K562 (cell line): ENCODE results near the gene PAFAH1B2. TPM values are rescaled to one million over a fixed set of nuclear protein-coding genes. Genes with fewer than 3 reads are reported as not detected.

ENCODE experiments used
- ATAC-seq: fragments of 200-7000 bp; cut with Tn5 transposase; 3 replicates; pipeline ENCODE4 v1.9.1; 2020; ENCODE audit warnings: moderate library complexity
- BruUV-seq: library from RNA; stranded (reverse); fragments of 400-500 nt; replicated peaks from 2 replicates; lab custom pipeline; 2021; lab: Mats Ljungman, UMichigan
- CTCF ChIA-PET: fragments of 300-600 bp; formaldehyde crosslinking; extraction: SDS; loops from one replicate; lab custom pipeline; 2021; ENCODE audit warnings: low intra/inter-chr PET ratio; lab: Yijun Ruan, JAX
- POLR2A ChIA-PET: fragments of 300-600, 350-650 bp; sonication (Branson Sonifier 250); formaldehyde crosslinking; extraction: SDS; loops from one replicate; lab custom pipeline; 2021; ENCODE audit warnings: antibody characterized with exemption, inconsistent platforms; lab: Yijun Ruan, JAX
- DNase-seq, 4 experiments: peaks; one replicate each; pipeline versions ENCODE4 v3.0.0 to v3.0.0-alpha.2; 2011 to 2018; ENCODE audit warnings: low spot score in 3 of 4, mixed read lengths in 3 of 4; ENCODE audit errors: extremely low read depth in 1 of 4
- FAIRE-seq: peaks from 2 replicates; lab custom pipeline; 2011; peaks lifted over from hg19 to GRCh38; lab: Jason Lieb, UNC
- H2AFZ ChIP-seq: 2 replicates; pipeline ENCODE4 v1.6.0; 2011; ENCODE audit warnings: low read depth, low read length, control low read depth, inconsistent platforms
- H3K27ac ChIP-seq: fragments of 200-600 bp; 3 replicates; pipeline ENCODE4 v1.8.0; 2011; ENCODE audit warnings: low read depth, mild to moderate bottlenecking, control low read depth, inconsistent platforms, low read length, moderate library complexity, mixed read lengths; ENCODE audit errors: extremely low read depth
- H3K27me3 ChIP-seq, 2 experiments: fragments of 300-600 bp in 1 of 2; 2 replicates in 1 of 2; 3 replicates in 1 of 2; pipeline versions ENCODE4 v1.6.0 to v1.8.0; 2011; ENCODE audit warnings: inconsistent platforms in 2 of 2, low read length in 2 of 2, mild to moderate bottlenecking in 1 of 2, mixed read lengths in 1 of 2, moderate library complexity in 1 of 2; ENCODE audit not compliant: control insufficient read depth in 2 of 2, insufficient read depth in 2 of 2
- H3K36me3 ChIP-seq: fragments of 300-600 bp; 3 replicates; pipeline ENCODE4 v1.8.0; 2011; ENCODE audit warnings: mild to moderate bottlenecking, low read length, inconsistent platforms; ENCODE audit not compliant: control insufficient read depth, insufficient read depth
- H3K4me1 ChIP-seq, 2 experiments: fragments of 200-600 bp in 1 of 2; replicated peaks in 1 of 2; 2 replicates in 1 of 2; 3 replicates in 1 of 2; pipeline versions ENCODE4 v1.5.1 to v1.8.0; 2011; ENCODE audit warnings: inconsistent platforms in 2 of 2, low read length in 2 of 2, mild to moderate bottlenecking in 1 of 2, mixed read lengths in 1 of 2, moderate library complexity in 1 of 2; ENCODE audit not compliant: control insufficient read depth in 2 of 2, insufficient read depth in 2 of 2
- H3K4me2 ChIP-seq: 2 replicates; pipeline ENCODE4 v1.6.1; 2011; ENCODE audit warnings: low read length, control low read depth, inconsistent platforms, mixed read lengths; ENCODE audit not compliant: insufficient read depth
- H3K4me3 ChIP-seq: fragments of 200-600 bp; sonication (generic), shearing (Covaris generic); 2 replicates; pipeline ENCODE4 v1.5.1; 2016; ENCODE audit warnings: control low read depth, inconsistent platforms
- H3K79me2 ChIP-seq: fragments of 200-600 bp; 3 replicates; pipeline ENCODE4 v1.8.0; 2011; ENCODE audit warnings: low read length, inconsistent platforms; ENCODE audit not compliant: control insufficient read depth, insufficient read depth
- H3K9ac ChIP-seq, 2 experiments: 2 replicates each; pipeline versions ENCODE4 v1.6.0 to v1.6.1; 2011; ENCODE audit warnings: low read depth in 2 of 2, low read length in 2 of 2, control low read depth in 1 of 2, inconsistent platforms in 1 of 2, mild to moderate bottlenecking in 1 of 2, mixed read lengths in 1 of 2; ENCODE audit not compliant: insufficient read depth in 1 of 2
- H3K9me1 ChIP-seq: one replicate; pipeline ENCODE4 v1.6.0; 2011; ENCODE audit warnings: inconsistent platforms, mild to moderate bottlenecking, low read length, moderate library complexity; ENCODE audit not compliant: control insufficient read depth, insufficient read depth
- H3K9me3 ChIP-seq: replicated peaks from 2 replicates; pipeline ENCODE4 v1.5.1; 2011; ENCODE audit warnings: low read depth, low read length, inconsistent platforms; ENCODE audit not compliant: control insufficient read depth, insufficient read depth
- H4K20me1 ChIP-seq: replicated peaks from 2 replicates; pipeline ENCODE4 v1.6.1; 2011; ENCODE audit warnings: low read length, inconsistent platforms, mixed read lengths; ENCODE audit not compliant: control insufficient read depth, insufficient read depth
- BRCA1 ChIP-seq, 2 experiments: fragments of 450-650 bp in 1 of 2; sonication (generic) in 1 of 2; formaldehyde crosslinking in 1 of 2; IDR thresholded peaks; 2 replicates each; pipeline versions ENCODE4 v1.5.0 to v1.6.1; 2017 to 2020; ENCODE audit warnings: mild to moderate bottlenecking in 1 of 2, missing genetic modification reagents in 1 of 2
- DACH1 ChIP-seq: fragments of 450-650 bp; IDR thresholded peaks from 2 replicates; pipeline ENCODE4 v1.6.1; 2018; ENCODE audit not compliant: partially characterized antibody
- ELF1 ChIP-seq: fragments of 200-800 bp; sonication (Bioruptor generic); IDR thresholded peaks from 2 replicates; pipeline ENCODE4 v1.6.1; 2016; ENCODE audit warnings: missing genetic modification characterization, missing compliant biosample characterization
- FUS ChIP-seq: fragments of 200-400 bp; formaldehyde crosslinking; optimal IDR thresholded peaks from 2 replicates; pipeline ENCODE3; 2017; ENCODE audit warnings: low read depth, low read length
- HNRNPLL ChIP-seq: fragments of 200-400 bp; formaldehyde crosslinking; IDR thresholded peaks from 2 replicates; pipeline ENCODE4 v1.6.1; 2017; ENCODE audit warnings: low read length, low read depth, mild to moderate bottlenecking; ENCODE audit not compliant: poor library complexity, severe bottlenecking
- PHF8 ChIP-seq: fragments of 200-600 bp; sonication (generic); IDR thresholded peaks from 2 replicates; pipeline ENCODE4 v1.6.1; 2012; ENCODE audit warnings: mixed run types, mild to moderate bottlenecking, inconsistent platforms, low read length, moderate library complexity, borderline replicate concordance
- POLR2B ChIP-seq: fragments of 450-650 bp; IDR thresholded peaks from 2 replicates; pipeline ENCODE4 v1.6.1; 2018; ENCODE audit warnings: low read depth; ENCODE audit not compliant: partially characterized antibody
- PRPF4 ChIP-seq: fragments of 200-400 bp; formaldehyde crosslinking; IDR thresholded peaks from one replicate; pipeline ENCODE4 v1.6.1; 2017; ENCODE audit warnings: low read length, low read depth, mild to moderate bottlenecking; ENCODE audit not compliant: insufficient read depth, poor library complexity, severe bottlenecking
- RBBP5 ChIP-seq: fragments of 200-600 bp; sonication (generic); IDR thresholded peaks from 2 replicates; pipeline ENCODE4 v1.6.1; 2012; ENCODE audit warnings: borderline replicate concordance, mild to moderate bottlenecking, low read length, control low read depth, inconsistent platforms; ENCODE audit not compliant: insufficient read depth, poor library complexity, severe bottlenecking
- SAP30 ChIP-seq: fragments of 200-600 bp; sonication (generic); IDR thresholded peaks from 2 replicates; pipeline ENCODE4 v1.6.1; 2012; ENCODE audit warnings: borderline replicate concordance, low read depth, mild to moderate bottlenecking, moderate library complexity, low read length, control low read depth, inconsistent platforms; ENCODE audit not compliant: insufficient read depth, poor library complexity, severe bottlenecking
- SRSF9 ChIP-seq: fragments of 200-400 bp; formaldehyde crosslinking; IDR thresholded peaks from 2 replicates; pipeline ENCODE4 v1.6.1; 2017; ENCODE audit warnings: low read depth, low read length, borderline replicate concordance
- TOE1 ChIP-seq, 2 experiments: fragments of 450-650 bp in 1 of 2; sonication (generic) in 1 of 2; formaldehyde crosslinking in 1 of 2; IDR thresholded peaks; 2 replicates each; pipeline versions ENCODE4 v1.7.1 to v1.8.0; 2016 to 2022; ENCODE audit warnings: borderline replicate concordance in 2 of 2, mild to moderate bottlenecking in 2 of 2, antibody characterized with exemption in 1 of 2, inconsistent platforms in 1 of 2, low read depth in 1 of 2, missing genetic modification reagents in 1 of 2, moderate library complexity in 1 of 2
- ZNF134 ChIP-seq: fragments of 250-450 bp; sonication (Bioruptor Pico); conservative IDR thresholded peaks from 2 replicates; pipeline ENCODE4 v1.4.0; 2020
- ZNF140 ChIP-seq: fragments of 250-450 bp; sonication (Bioruptor Pico); IDR thresholded peaks from 2 replicates; pipeline ENCODE4 v1.8.0; 2021; ENCODE audit warnings: moderate library complexity, mild to moderate bottlenecking, inconsistent platforms
- ZNF175 ChIP-seq: fragments of 200-800 bp; sonication (Bioruptor generic); IDR thresholded peaks from 2 replicates; pipeline ENCODE4 v1.6.1; 2016; ENCODE audit warnings: low read depth, mild to moderate bottlenecking, missing genetic modification characterization, missing compliant biosample characterization
- ZNF445 ChIP-seq: fragments of 250-450 bp; sonication (Bioruptor Pico); IDR thresholded peaks from 2 replicates; pipeline ENCODE4 v1.4.0; 2020; ENCODE audit warnings: low read depth, mild to moderate bottlenecking, moderate library complexity
- WGBS: fragments of 100-300 bp; shearing (Covaris generic); methylation state at CpG from one replicate; pipeline ENCODE4 v1.1.6; 2016; ENCODE audit warnings: low coverage, mixed read lengths; ENCODE audit not compliant: insufficient coverage; ENCODE audit errors: missing lambda C conversion rate; 5-methylcytosine and 5-hydroxymethylcytosine counted together
- in situ Hi-C: fragments of 300-500 bp; cut with MboI; formaldehyde crosslinking; loops from 4 replicates; pipeline ENCODE4 v1.15.0; 2018; ENCODE audit warnings: inconsistent platforms, mixed read lengths
- intact Hi-C: fragments of 100-400 bp; cut with micrococcal nuclease; formaldehyde crosslinking; loops from 2 replicates; pipeline ENCODE4 v1.14.2; 2022
- polyA plus RNA-seq, 8 experiments: library from polyadenylated mRNA; depleted of rRNA in 4 of 8; stranded (reverse) in 5 of 8; unstranded in 3 of 8; fragments of >200 nt; fragmentation: Nextera tagmentation in 2 of 8; fragmentation: Illumina TruSeq in 1 of 8; extraction: Ambion mirVana in 2 of 8; extraction: Trizol in 1 of 8; gene quantifications; 2 replicates each; pipeline versions ENCODE4 v1.2.1 to v1.2.3, GENCODE V29; 2011 to 2014; ENCODE audit warnings: inconsistent platforms in 1 of 8, missing spikeins in 1 of 8
- total RNA-seq, 7 experiments: library from RNA; depleted of rRNA in 6 of 7; stranded (reverse); fragments of >200 nt in 6 of 7; fragmentation: Illumina TruSeq in 2 of 7; extraction: Trizol in 2 of 7; gene quantifications; 2 replicates each; pipeline versions ENCODE4 v1.2.1 to v1.2.3, GENCODE V29; 2011 to 2021; ENCODE audit warnings: low replicate concordance in 1 of 7
- TF ChIP-seq, protein P1 (sequence below): fragments of 250-450 bp; sonication (Bioruptor Pico); IDR thresholded peaks from 2 replicates; pipeline ENCODE4 v1.5.0; 2021
- TF ChIP-seq, protein P2 (sequence below): sonication (generic); formaldehyde crosslinking; IDR thresholded peaks from 2 replicates; pipeline ENCODE4 v1.8.0; 2022; ENCODE audit warnings: missing genetic modification reagents, mild to moderate bottlenecking, moderate library complexity, borderline replicate concordance

The PAFAH1B2 gene
- total and polyA plus RNA-seq, 9 of the 15 experiments (the other 6 are each of a cell fraction or from before 2014, with no cell fraction given): 27.8 to 94.7 (median 64.9) TPM

DNA sequence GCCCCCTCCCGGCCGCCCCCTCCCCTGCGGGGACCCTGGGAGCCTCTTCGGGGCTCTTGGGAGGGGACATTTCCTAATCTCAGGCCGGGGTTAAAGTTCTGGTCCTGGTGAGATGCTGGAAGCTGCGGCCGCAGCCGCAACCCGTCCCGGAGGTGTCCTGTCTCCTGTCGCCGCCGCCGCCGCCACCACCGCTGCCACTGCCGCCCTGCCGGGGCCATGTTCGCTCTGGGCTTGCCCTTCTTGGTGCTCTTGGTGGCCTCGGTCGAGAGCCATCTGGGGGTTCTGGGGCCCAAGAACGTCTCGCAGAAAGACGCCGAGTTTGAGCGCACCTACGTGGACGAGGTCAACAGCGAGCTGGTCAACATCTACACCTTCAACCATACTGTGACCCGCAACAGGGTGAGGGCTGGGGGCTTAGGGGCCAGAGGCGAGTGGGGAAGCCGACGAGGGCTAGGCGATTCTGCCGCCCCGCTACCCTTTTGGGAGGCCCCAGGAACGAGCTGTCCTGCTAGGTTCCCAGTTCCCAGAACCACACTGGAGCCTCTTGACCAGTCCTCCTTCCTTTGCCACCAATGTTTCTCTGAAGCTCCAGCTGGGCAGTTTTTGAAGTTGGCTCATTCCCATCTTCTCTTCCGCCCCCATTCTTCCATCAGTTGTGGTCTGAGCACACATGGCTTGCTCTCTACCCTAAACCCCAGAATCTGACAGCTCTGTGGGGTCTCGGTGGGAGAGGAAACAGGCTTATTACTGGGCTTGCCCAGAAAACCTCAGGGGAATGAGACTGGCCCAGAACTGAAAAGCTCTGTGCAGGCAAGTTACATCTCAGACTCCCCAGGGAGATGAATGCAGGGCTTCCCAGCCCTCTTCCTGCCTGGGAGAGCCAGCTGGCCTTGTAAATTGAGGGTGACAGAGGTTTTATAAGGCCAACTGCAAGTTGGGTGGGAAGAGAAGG lies 35.2 kb downstream of the PAFAH1B2 start:
- FAIRE-seq (no peak), ATAC-seq (peak; percentile 73), DNase-seq (peak in 3 of 4 experiments; percentile 27 to 65 (median 51))
- CTCF ChIA-PET: no interaction called here
- Histone ChIP-seq H3K4me3 (peak overlapping the region; percentile 49), H3K27ac (peak overlapping the region; percentile 67), H3K9ac (peak overlapping the region; percentile 69 to 91), H3K9me1 (no peaks in the 10 kb centered on the region), H3K9me3 (no peaks in the 10 kb centered on the region), H3K27me3 (no peaks in the 10 kb centered on the region), H3K36me3 (peaks cover 22% of the 10 kb centered on the region), H2AFZ (peak overlapping the region; percentile 76), H3K4me2 (peak overlapping the region; percentile 86), H3K79me2 (peaks cover 18% of the 10 kb centered on the region), H4K20me1 (no peaks in the 10 kb centered on the region), H3K4me1 (peaks cover 24 to 40% of the 10 kb centered on the region in 2 experiments)
- no TSS peak for BruUV-seq
- POLR2A ChIA-PET: interaction anchor here (0.6 to 3.5 kb wide), 9 partner anchors 12 to 410 kb away, joined by 3 to 17 read pairs (median 5); partner anchors contain the start of gene PAFAH1B2
- WGBS: 3% methylated on average over 33 of the region's 39 CpGs
- in situ Hi-C loops (no loop called here), intact Hi-C loops (loop anchor here (2.0 kb wide), 1 partner anchor 35 kb away; the partner anchor contains the start of gene PAFAH1B2)
- TF ChIP-seq PHF8: peak; percentile 17; the same call in 1 of the 2 replicates
- TF ChIP-seq ZNF134 (CRISPR knock-in tag): no peak
- peak; percentile 24 for TF ChIP-seq HNRNPLL
- no peak for TF ChIP-seq ZNF445 (CRISPR knock-in tag)
- TF ChIP-seq, protein P1, sequence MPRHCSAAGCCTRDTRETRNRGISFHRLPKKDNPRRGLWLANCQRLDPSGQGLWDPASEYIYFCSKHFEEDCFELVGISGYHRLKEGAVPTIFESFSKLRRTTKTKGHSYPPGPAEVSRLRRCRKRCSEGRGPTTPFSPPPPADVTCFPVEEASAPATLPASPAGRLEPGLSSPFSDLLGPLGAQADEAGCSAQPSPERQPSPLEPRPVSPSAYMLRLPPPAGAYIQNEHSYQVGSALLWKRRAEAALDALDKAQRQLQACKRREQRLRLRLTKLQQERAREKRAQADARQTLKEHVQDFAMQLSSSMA (CRISPR knock-in tag): no peak
- TF ChIP-seq BRCA1 (IDR thresholded peaks at IDR 0.05): no peak
- no peak for TF ChIP-seq BRCA1 (CRISPR knock-in tag; IDR thresholded peaks at IDR 0.05)
- TF ChIP-seq SRSF9: no peak
- no peak for TF ChIP-seq PRPF4
- peak; percentile 12 for TF ChIP-seq SAP30
- no peak for TF ChIP-seq FUS
- TF ChIP-seq POLR2B: no peak
- TF ChIP-seq ZNF175 (CRISPR knock-in tag): no peak
- TF ChIP-seq, protein P2, sequence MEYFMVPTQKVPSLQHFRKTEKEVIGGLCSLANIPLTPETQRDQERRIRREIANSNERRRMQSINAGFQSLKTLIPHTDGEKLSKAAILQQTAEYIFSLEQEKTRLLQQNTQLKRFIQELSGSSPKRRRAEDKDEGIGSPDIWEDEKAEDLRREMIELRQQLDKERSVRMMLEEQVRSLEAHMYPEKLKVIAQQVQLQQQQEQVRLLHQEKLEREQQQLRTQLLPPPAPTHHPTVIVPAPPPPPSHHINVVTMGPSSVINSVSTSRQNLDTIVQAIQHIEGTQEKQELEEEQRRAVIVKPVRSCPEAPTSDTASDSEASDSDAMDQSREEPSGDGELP (CRISPR knock-in tag): peak; percentile 34; the same call in 1 of the 2 replicates
- no peak for TF ChIP-seq ELF1 (tag)
- TF ChIP-seq RBBP5: peak; percentile 53
- TF ChIP-seq ZNF140 (CRISPR knock-in tag): no peak
- no peak for TF ChIP-seq TOE1 (IDR thresholded peaks at IDR 0.05; ENCODE audit: borderline replicate concordance)
- no peak for TF ChIP-seq TOE1 (CRISPR knock-in tag; IDR thresholded peaks at IDR 0.05; ENCODE audit: borderline replicate concordance, low read depth)
- TF ChIP-seq DACH1: no peak
